NK-92 (cell line): ENCODE measurements around the gene FKBP4.
"Not testable (repeated sequence)": the region's sequence is repeated elsewhere in the genome, so short reads cannot be mapped to it uniquely, and the experiment has no call there.

Experiments
- DNase-seq: peaks from one replicate; lab custom pipeline; 2025; ENCODE audit not compliant: unreplicated experiment; lab: John Stamatoyannopoulos, UW

The FKBP4 gene

GRCh38 chr12:2794736-2795289 lies at the start of gene FKBP4:
TSS of gene FKBP4 (plus strand) at chr12:2794970. CDS start at chr12:2795140, 170 bp downstream.
- peak; percentile 13 for DNase-seq

- DNase-seq = no peak
Measured at GRCh38 chr12:2745655-2746054, 49.1 kb upstream of the FKBP4 start.

GRCh38 chr12:2749580-2749979 lies 45.2 kb upstream of the FKBP4 start:
- DNase-seq = no peak

GRCh38 chr12:2750185-2750584 lies 44.6 kb upstream of the FKBP4 start:
- no peak for DNase-seq

GRCh38 chr12:2751230-2751629 lies 43.5 kb upstream of the FKBP4 start:
- no peak for DNase-seq

GRCh38 chr12:2751686-2752085 lies 43.1 kb upstream of the FKBP4 start:
- no peak for DNase-seq

- DNase-seq = no peak
Measured at GRCh38 chr12:2752676-2753371, 41.9 kb upstream of the FKBP4 start.

- DNase-seq = no peak
Measured at GRCh38 chr12:2753536-2753935, 41.2 kb upstream of the FKBP4 start.

- DNase-seq = no peak
Measured at GRCh38 chr12:2754208-2754607, 40.6 kb upstream of the FKBP4 start.

- no peak for DNase-seq
Measured at GRCh38 chr12:2756756-2757155, 38.0 kb upstream of the FKBP4 start.

- no peak for DNase-seq
Measured at GRCh38 chr12:2759733-2760132, 35.0 kb upstream of the FKBP4 start.

GRCh38 chr12:2764398-2764797 lies 30.4 kb upstream of the FKBP4 start:
- no peak for DNase-seq

- no peak for DNase-seq
Measured at GRCh38 chr12:2765052-2765451, 29.7 kb upstream of the FKBP4 start.

- DNase-seq = no peak
Measured at GRCh38 chr12:2765608-2766007, 29.2 kb upstream of the FKBP4 start.

- no peak for DNase-seq
Measured at GRCh38 chr12:2768224-2768961, 26.4 kb upstream of the FKBP4 start.

GRCh38 chr12:2769866-2770533 lies 24.8 kb upstream of the FKBP4 start:
- DNase-seq = no peak

- DNase-seq = not testable (repeated sequence)
Measured at GRCh38 chr12:2770544-2770943, 24.2 kb upstream of the FKBP4 start.

- no peak for DNase-seq
Measured at GRCh38 chr12:2772370-2772769, 22.4 kb upstream of the FKBP4 start.

GRCh38 chr12:2773199-2773875 lies 21.4 kb upstream of the FKBP4 start:
- no peak for DNase-seq

GRCh38 chr12:2775431-2775830 lies 19.3 kb upstream of the FKBP4 start:
- DNase-seq = no peak

- DNase-seq = no peak
Measured at GRCh38 chr12:2776129-2776806, 18.5 kb upstream of the FKBP4 start.
